ENCODE data around the gene INPP5A.

DNA sequence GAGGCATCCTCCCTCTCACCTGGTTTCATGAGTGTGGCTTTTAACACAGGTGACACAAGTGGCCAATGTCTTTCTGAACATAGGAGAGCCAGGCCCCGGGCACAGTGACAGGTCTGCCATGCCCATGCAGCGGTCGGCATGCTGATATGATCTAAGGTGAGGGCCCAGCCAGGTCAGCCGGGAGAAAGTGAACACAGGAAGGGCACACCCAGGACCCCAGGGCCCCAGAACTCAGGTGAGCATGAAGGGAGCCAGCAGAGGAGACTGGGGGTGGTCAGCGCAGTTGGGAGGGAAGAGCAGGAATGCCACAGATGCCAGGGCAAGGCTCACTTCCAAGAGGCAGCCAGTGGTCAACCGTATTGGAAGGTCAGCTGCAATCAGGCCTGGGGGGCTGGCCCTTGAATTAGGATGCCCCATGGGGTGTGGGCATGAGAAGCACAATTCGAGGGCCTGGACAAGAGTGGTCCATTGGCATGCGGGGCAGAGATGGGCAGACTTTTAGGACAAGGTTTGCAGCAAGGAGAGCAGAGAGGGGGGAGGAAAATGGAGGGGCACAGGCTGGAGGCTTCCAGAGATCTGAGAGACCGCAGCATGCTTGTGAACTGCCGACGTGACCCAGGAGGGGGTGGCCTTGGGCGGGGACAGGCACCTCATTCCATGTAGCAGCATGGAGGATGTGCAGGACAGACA lies 3.9 kb upstream of the INPP5A start:
- TF ChIP-seq, protein P1, sequence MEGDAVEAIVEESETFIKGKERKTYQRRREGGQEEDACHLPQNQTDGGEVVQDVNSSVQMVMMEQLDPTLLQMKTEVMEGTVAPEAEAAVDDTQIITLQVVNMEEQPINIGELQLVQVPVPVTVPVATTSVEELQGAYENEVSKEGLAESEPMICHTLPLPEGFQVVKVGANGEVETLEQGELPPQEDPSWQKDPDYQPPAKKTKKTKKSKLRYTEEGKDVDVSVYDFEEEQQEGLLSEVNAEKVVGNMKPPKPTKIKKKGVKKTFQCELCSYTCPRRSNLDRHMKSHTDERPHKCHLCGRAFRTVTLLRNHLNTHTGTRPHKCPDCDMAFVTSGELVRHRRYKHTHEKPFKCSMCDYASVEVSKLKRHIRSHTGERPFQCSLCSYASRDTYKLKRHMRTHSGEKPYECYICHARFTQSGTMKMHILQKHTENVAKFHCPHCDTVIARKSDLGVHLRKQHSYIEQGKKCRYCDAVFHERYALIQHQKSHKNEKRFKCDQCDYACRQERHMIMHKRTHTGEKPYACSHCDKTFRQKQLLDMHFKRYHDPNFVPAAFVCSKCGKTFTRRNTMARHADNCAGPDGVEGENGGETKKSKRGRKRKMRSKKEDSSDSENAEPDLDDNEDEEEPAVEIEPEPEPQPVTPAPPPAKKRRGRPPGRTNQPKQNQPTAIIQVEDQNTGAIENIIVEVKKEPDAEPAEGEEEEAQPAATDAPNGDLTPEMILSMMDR (IDR thresholded peaks at IDR 0.05) = no peak
- TF ChIP-seq POLR2A (IDR thresholded peaks at IDR 0.05) = no peak
